Vagina (tissue), 2 donors: ENCODE results near the gene JDP2.

Source experiments
- CTCF ChIP-seq, 3 experiments: fragments of 450-650 bp in 2 of 3; fragments of 200-600 bp in 1 of 3; sonication (generic) in 1 of 3; IDR thresholded peaks; one replicate each; pipeline ENCODE4 v1.5.1; 2017 to 2019; ENCODE audit warnings: antibody characterized with exemption in 3 of 3, mild to moderate bottlenecking in 2 of 3, moderate library complexity in 2 of 3
- POLR2A ChIP-seq, 2 donors: fragments of 450-650 bp; IDR thresholded peaks; one replicate each; pipeline ENCODE4 v1.6.1; 2017; ENCODE audit warnings: antibody characterized with exemption in 2 of 2, mild to moderate bottlenecking in 2 of 2, moderate library complexity in 2 of 2

GRCh38 chr14:75496755-75497154, 68.9 kb downstream of the JDP2 start:
- TF ChIP-seq CTCF (IDR thresholded peaks at IDR 0.05) (no peak), POLR2A (IDR thresholded peaks at IDR 0.05) (no peak)
